ENCODE results near the gene RPL28.
"Not testable (repeated sequence)": the region's sequence is repeated elsewhere in the genome, so short reads cannot be mapped to it uniquely, and the experiment has no call there.

The RPL28 gene

GRCh38 chr19:55410168-55410567 is 24.4 kb downstream of the RPL28 start:
- no peak for DNase-seq
- in situ Hi-C loops (cut with MboI; ENCODE audit: low pct_unique_long_range_greater_than_20kb, low sequenced_read_pairs), result no loop called here

GRCh38 chr19:55418185-55418584 is 32.5 kb downstream of the RPL28 start:
- in situ Hi-C loops (cut with MboI; ENCODE audit: low pct_unique_long_range_greater_than_20kb, low sequenced_read_pairs), result no loop called here
- peak; percentile 78 for DNase-seq

DNA sequence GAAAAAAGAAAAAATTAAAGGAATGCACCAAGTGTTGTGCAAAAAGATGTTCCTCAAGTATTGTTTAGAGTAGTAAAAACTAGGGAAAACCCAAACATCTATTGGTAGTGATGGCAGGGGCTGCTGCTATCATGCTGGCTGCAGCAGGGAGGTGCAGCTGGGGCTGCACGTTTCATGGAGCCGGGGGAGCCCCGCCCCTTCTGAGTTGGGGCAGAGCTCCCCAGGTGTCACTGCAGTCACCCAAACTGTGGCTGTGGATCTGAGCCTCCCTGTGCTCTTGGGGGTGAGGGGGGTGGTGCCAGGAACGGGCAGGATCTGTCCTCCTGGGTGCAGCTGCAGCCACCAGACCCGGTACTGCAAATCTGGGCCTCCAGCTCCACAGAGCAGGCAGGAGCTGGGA is 33.4 kb downstream of the RPL28 start:
- in situ Hi-C loops (cut with MboI; ENCODE audit: low pct_unique_long_range_greater_than_20kb, low sequenced_read_pairs), result no loop called here
- no peak for DNase-seq

- no peak for DNase-seq
- in situ Hi-C loops (cut with MboI; ENCODE audit: low pct_unique_long_range_greater_than_20kb, low sequenced_read_pairs), result no loop called here
Measured at GRCh38 chr19:55419624-55420236, 34.0 kb downstream of the RPL28 start.

- in situ Hi-C loops (cut with MboI; ENCODE audit: low pct_unique_long_range_greater_than_20kb, low sequenced_read_pairs), result not testable (repeated sequence)
- DNase-seq, result peak; percentile 70
Measured at GRCh38 chr19:55421281-55421680, 35.5 kb downstream of the RPL28 start.

- in situ Hi-C loops (cut with MboI; ENCODE audit: low pct_unique_long_range_greater_than_20kb, low sequenced_read_pairs), result no loop called here
Measured at GRCh38 chr19:55423225-55424005, 37.7 kb downstream of the RPL28 start.

GRCh38 chr19:55424518-55424917 is 38.8 kb downstream of the RPL28 start:
- DNase-seq, result no peak
- in situ Hi-C loops (cut with MboI; ENCODE audit: low pct_unique_long_range_greater_than_20kb, low sequenced_read_pairs), result no loop called here

More at GRCh38 chr19:55423225-55424005, 37.7 kb downstream of the RPL28 start:
- no peak for DNase-seq

GRCh38 chr19:55426042-55426441 is 40.3 kb downstream of the RPL28 start:
- in situ Hi-C loops (cut with MboI; ENCODE audit: low pct_unique_long_range_greater_than_20kb, low sequenced_read_pairs), result no loop called here

GRCh38 chr19:55431183-55431582 is 45.5 kb downstream of the RPL28 start:
- DNase-seq, result no peak
- in situ Hi-C loops (cut with MboI; ENCODE audit: low pct_unique_long_range_greater_than_20kb, low sequenced_read_pairs), result no loop called here

More at GRCh38 chr19:55426042-55426441, 40.3 kb downstream of the RPL28 start:
- no peak for DNase-seq

DNA sequence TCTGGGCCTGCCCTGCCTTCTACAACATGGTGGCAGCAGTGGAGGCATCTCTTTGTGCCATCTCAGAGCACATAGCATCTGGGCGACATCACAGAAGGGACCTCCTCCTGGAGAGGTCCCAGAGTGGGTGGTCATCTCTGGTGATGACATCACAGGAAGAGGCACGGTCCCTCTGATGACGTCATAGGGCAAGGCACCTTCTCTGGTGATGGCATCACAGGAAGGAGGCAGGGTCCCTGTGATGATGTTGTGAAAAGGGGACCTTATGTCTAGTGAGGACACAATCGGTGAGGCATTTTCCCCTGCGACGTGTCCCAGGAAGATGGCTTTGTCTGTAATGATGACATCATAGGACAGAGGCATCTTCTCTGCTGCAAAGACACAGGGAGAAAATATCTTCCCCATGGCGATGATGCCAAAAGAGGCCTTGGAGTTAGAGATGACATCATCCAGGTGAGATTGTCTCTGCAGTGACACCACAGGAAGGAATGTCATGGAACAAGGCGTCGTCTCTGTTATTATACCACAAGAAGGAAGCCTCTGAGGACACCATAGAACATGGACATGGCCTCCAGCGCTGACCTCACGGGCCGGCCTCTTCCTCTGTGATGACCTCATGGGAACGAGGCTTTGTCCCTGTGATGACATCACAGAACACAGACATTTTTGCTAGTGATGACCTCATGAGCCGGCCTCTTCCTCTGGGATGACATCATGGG is 46.7 kb downstream of the RPL28 start:
- DNase-seq, result no peak
- in situ Hi-C loops (cut with MboI; ENCODE audit: low pct_unique_long_range_greater_than_20kb, low sequenced_read_pairs), result no loop called here

DNA sequence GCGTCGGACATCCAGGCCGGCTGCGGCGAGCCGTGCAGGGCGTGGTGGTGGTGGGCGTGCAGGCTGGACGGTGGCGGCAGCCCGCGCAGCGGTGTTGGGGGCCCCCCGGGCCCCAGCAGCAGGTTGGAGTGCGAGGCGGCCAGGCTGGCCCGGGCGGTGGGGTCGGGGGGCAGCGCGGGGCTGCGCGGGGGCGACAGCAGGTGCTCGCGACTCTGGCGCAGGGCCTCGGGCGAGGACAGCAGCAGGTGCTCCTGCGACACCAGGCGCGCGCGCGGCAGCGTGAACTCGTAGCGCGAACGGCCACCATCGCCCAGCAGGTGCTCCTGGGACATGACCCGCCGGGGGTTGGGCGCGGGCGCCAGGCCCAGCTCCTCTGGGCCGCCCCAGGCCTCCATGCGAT is 47.6 kb downstream of the RPL28 start:
- DNase-seq, result no peak
- in situ Hi-C loops (cut with MboI; ENCODE audit: low pct_unique_long_range_greater_than_20kb, low sequenced_read_pairs), result no loop called here

DNA sequence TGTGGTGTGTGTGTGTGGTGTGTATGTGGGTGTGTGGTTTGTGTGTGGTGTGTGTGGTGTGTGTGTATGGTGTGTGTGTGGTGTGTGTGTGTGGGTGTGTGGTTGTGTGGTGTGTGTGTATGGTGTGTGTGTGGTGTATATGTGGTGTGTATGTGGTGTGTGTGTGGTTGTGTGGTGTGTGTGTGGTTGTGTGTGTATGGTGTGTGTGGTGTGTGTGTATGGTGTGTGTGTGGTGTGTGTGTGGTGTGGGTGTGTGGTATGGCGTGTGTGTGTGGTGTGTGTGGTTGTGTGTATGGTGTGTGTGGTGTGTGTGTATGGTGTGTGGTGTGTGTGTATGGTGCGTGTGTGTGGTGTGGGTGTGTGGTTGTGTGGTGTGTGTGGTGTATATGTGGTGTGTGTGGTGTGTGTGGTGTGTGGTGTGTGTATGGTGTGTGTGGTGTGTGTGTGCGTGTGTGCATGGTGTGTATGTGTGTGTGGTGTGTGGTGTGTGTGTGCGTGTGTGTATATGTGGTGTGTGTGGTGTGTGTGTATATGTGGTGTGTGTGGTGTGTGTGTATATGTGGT is 48.7 kb downstream of the RPL28 start:
- DNase-seq, result no peak
- in situ Hi-C loops (cut with MboI; ENCODE audit: low pct_unique_long_range_greater_than_20kb, low sequenced_read_pairs), result no loop called here

GRCh38 chr19:55435020-55435419 is 49.3 kb downstream of the RPL28 start:
- DNase-seq, result no peak
- in situ Hi-C loops (cut with MboI; ENCODE audit: low pct_unique_long_range_greater_than_20kb, low sequenced_read_pairs), result no loop called here

- no peak for DNase-seq
- in situ Hi-C loops (cut with MboI; ENCODE audit: low pct_unique_long_range_greater_than_20kb, low sequenced_read_pairs), result no loop called here
Measured at GRCh38 chr19:55436847-55437246, 51.1 kb downstream of the RPL28 start.

GRCh38 chr19:55437410-55437809 is 51.7 kb downstream of the RPL28 start:
- in situ Hi-C loops (cut with MboI; ENCODE audit: low pct_unique_long_range_greater_than_20kb, low sequenced_read_pairs), result no loop called here
- DNase-seq, result peak; percentile 80

DNA sequence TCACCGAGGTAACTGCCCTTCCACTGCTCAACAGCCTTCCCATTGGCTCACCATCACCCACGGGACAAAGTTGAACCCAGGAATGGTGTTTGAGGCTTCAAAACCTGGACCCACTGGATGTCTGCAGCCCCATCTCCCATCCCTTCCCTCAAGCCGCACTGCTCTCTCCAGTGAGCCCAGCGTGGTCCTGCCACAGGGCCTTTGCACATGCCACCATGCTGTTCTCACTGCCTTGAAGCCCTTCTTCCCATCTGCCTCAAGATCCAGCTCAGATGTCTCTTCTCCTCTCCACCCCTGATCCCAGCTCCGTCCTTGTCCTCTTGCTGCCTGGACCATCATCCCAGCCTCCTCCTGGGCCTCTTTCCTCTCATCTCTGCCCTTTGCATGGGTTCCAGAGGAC is 53.3 kb downstream of the RPL28 start:
- DNase-seq, result no peak
- in situ Hi-C loops (cut with MboI; ENCODE audit: low pct_unique_long_range_greater_than_20kb, low sequenced_read_pairs), result no loop called here

- no peak for DNase-seq
- in situ Hi-C loops (cut with MboI; ENCODE audit: low pct_unique_long_range_greater_than_20kb, low sequenced_read_pairs), result no loop called here
Measured at GRCh38 chr19:55440411-55441105, 54.8 kb downstream of the RPL28 start.

DNA sequence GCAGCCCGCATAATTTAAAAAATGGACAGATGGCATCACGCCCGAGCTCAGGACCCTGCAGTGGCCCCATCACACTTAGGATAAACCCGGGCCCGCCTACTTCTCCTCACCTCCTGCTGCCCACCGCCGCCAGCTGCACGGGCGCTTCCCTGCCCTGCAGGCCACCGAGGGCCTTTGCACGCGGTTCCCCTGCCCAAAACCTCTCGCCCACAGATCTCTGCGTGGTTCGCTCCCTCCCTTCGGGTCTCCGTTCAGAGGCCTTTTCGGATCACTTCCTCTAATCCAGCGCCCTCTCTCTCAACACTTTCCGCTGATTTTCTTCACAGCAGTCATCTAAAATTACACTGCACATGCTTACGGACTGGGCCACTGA is 55.6 kb downstream of the RPL28 start:
- DNase-seq, result no peak
- in situ Hi-C loops (cut with MboI; ENCODE audit: low pct_unique_long_range_greater_than_20kb, low sequenced_read_pairs), result no loop called here

GRCh38 chr19:55441692-55442321 is 56.1 kb downstream of the RPL28 start:
- no peak for DNase-seq
- in situ Hi-C loops (cut with MboI; ENCODE audit: low pct_unique_long_range_greater_than_20kb, low sequenced_read_pairs), result no loop called here

Measured in KBM-7 (cell line).